Right atrium auricular region (tissue), 2 donors: Measurements from ENCODE around the gene TTLL11. TPM values are rescaled to one million over a fixed set of nuclear protein-coding genes. Genes with fewer than 3 reads are reported as not detected.

Source experiments
- DNase-seq: peaks from one replicate; pipeline ENCODE4 v3.0.0-alpha.2; 2019; ENCODE audit warnings: low spot score
- H3K27ac ChIP-seq, 2 donors: fragments of 200-600 bp; sonication (generic); 1 replicate in 1 of 2; 2 replicates in 1 of 2; pipeline ENCODE4 v1.5.1; 2016 to 2019
- H3K27me3 ChIP-seq, 2 donors: fragments of 200-600 bp; sonication (generic); one replicate each; pipeline versions ENCODE4 v1.5.1 to v1.6.0; 2017 to 2019
- H3K36me3 ChIP-seq: fragments of 200-600 bp; sonication (generic); one replicate; pipeline ENCODE4 v1.5.1; 2016
- H3K4me1 ChIP-seq, 2 donors: fragments of 200-600 bp; sonication (generic); one replicate each; pipeline versions ENCODE4 v1.5.1 to v1.6.0; 2017 to 2019
- H3K4me3 ChIP-seq, 2 donors: fragments of 200-600 bp; sonication (generic); 1 replicate in 1 of 2; 2 replicates in 1 of 2; pipeline ENCODE4 v1.5.1; 2017 to 2019; ENCODE audit warnings: mild to moderate bottlenecking in 1 of 2, moderate library complexity in 1 of 2
- H3K9me3 ChIP-seq, 2 donors: fragments of 200-600 bp; sonication (generic); one replicate each; pipeline ENCODE4 v1.5.1; 2019
- total RNA-seq, 2 donors: library from RNA; depleted of rRNA; stranded (reverse); fragments of >200 nt; gene quantifications; one replicate each; pipeline ENCODE4 v1.1.0, GENCODE V29; 2016
- TF ChIP-seq, protein P1 (sequence below), 2 donors: fragments of 200-600 bp; sonication (generic); IDR thresholded peaks; one replicate each; pipeline ENCODE4 v1.5.1; 2019; ENCODE audit warnings: antibody characterized with exemption in 2 of 2

The TTLL11 gene
- total RNA-seq, 2 donors from 2014 or later, result 5.9 to 7.8 TPM

DNA sequence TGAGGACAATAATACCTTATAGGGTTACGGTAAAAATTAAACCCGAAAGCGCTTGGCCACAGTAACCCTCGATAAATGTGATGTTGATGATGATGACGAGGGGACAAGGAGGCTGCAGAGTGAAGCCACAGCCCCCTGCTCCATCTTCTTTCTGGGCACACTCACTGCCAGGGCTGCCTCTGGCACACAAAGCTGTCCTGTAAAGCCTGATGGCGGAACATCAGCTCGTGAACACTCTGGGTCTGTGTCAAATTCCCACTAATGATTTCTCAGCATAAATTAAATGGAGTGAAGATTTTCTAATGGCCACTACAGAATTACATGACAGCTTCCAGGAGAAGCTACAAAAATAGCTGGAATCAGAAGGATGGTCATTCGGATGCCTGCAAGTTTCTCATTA is 142.2 kb downstream of the TTLL11 start:
- H3K4me1 ChIP-seq, result peaks cover 0 to 7% of the 10 kb centered on the region in 2 donors
- H3K27ac ChIP-seq, result no peak overlapping the region
- DNase-seq, result no peak
- TF ChIP-seq, protein P1, sequence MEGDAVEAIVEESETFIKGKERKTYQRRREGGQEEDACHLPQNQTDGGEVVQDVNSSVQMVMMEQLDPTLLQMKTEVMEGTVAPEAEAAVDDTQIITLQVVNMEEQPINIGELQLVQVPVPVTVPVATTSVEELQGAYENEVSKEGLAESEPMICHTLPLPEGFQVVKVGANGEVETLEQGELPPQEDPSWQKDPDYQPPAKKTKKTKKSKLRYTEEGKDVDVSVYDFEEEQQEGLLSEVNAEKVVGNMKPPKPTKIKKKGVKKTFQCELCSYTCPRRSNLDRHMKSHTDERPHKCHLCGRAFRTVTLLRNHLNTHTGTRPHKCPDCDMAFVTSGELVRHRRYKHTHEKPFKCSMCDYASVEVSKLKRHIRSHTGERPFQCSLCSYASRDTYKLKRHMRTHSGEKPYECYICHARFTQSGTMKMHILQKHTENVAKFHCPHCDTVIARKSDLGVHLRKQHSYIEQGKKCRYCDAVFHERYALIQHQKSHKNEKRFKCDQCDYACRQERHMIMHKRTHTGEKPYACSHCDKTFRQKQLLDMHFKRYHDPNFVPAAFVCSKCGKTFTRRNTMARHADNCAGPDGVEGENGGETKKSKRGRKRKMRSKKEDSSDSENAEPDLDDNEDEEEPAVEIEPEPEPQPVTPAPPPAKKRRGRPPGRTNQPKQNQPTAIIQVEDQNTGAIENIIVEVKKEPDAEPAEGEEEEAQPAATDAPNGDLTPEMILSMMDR (IDR thresholded peaks at IDR 0.05), result no peak
- H3K9me3 ChIP-seq, result no peaks in the 10 kb centered on the region
- no peak overlapping the region for H3K4me3 ChIP-seq
- no peaks in the 10 kb centered on the region for H3K27me3 ChIP-seq
- H3K36me3 ChIP-seq, result no peaks in the 10 kb centered on the region

DNA sequence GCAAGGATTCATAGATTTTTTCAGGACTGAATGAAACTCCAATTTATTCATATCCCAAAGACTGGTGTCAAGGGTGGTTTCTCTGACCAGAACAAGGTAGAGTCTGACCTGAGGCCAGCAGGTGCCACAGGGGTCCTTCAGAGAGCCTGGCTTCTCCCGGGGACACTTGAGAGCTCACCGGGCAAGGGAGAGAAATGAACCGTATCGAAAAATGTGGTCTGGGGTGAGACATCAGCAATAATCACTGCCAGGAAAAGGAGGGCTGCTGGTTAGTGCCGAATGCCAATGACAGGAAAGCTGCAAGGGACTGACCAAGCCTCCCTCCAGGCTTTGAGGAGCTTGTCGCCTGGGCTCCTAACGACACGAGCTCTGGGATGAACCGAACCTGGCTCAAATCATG is 142.7 kb downstream of the TTLL11 start:
- TF ChIP-seq, protein P1 (IDR thresholded peaks at IDR 0.05), result no peak
- Histone ChIP-seq H3K4me1 (peaks cover 0 to 7% of the 10 kb centered on the region in 2 donors), H3K9me3 (no peaks in the 10 kb centered on the region), H3K36me3 (no peaks in the 10 kb centered on the region), H3K27ac (no peak overlapping the region), H3K4me3 (no peak overlapping the region), H3K27me3 (no peaks in the 10 kb centered on the region)
- no peak for DNase-seq

DNA sequence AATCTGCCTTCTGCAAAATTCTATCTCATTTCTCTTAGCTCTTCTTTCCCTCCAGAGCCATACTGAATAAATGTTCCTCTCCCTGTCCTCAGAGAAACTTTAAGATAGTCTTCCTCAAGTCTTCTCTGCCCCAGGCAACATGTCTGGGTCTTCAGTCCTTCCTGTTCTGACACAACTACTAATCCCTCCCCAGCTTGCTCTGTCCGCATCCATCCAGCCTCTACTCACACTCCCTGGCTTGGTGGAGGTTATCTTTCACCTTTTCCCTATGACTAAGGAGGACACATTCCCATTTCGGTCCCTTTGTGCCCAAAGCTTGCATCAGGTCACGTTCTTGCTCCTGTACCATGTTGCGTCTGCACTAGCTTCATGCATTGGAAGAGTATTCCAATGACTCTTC is 143.3 kb downstream of the TTLL11 start:
- no peak overlapping the region for H3K27ac ChIP-seq
- no peak for DNase-seq
- no peaks in the 10 kb centered on the region for H3K36me3 ChIP-seq
- peaks cover 0 to 7% of the 10 kb centered on the region in 2 donors for H3K4me1 ChIP-seq
- H3K27me3 ChIP-seq, result no peaks in the 10 kb centered on the region
- TF ChIP-seq, protein P1 (IDR thresholded peaks at IDR 0.05), result no peak
- no peaks in the 10 kb centered on the region for H3K9me3 ChIP-seq
- H3K4me3 ChIP-seq, result no peak overlapping the region

DNA sequence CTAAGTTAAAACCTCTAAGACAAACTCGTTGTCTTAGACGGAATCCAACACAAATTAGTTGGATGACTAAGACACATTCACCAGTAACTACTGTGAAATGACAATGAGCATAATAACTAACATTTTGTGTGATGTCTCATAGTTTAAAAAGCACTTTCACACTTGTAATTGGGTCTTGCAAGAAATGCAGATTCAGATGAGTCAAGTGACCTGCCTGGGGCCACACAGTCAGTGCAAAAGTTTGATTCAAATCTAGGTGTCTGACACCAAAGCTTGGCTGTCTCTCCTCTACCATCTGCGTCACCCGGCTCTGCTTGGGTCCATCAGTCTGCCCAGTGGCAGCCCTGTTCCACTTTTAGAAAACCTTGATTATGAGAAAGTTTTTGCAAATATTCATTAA is 143.7 kb downstream of the TTLL11 start:
- TF ChIP-seq, protein P1 (IDR thresholded peaks at IDR 0.05), result no peak

DNA sequence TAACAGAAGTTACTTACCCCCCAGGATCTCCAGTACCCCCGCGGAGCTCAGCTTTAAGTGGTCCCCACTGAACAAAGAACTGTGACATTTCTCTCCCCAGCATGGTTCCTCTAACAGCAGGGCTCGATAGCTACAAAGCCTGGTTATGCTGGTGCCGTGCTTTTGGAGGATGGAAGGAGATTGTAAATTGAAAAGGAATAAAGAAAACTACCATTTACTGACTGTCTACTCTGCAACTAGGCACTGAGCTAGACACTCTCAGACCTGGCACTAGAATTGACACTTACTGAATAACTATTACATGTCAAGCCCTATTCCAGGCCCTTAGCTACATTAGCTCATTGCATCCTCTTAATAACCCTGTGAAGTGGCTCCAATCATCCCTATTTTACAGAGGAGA is 145.3 kb downstream of the TTLL11 start:
- Histone ChIP-seq H3K4me3 (no peak overlapping the region), H3K36me3 (no peaks in the 10 kb centered on the region), H3K4me1 (no peaks in the 10 kb centered on the region), H3K27me3 (no peaks in the 10 kb centered on the region), H3K9me3 (no peaks in the 10 kb centered on the region), H3K27ac (no peak overlapping the region)
- no peak for DNase-seq
- TF ChIP-seq, protein P1 (IDR thresholded peaks at IDR 0.05), result no peak

More for the DNA sequence above, 143.7 kb downstream of the TTLL11 start:
- no peaks in the 10 kb centered on the region for H3K27me3 ChIP-seq
- H3K4me3 ChIP-seq, result no peak overlapping the region
- no peaks in the 10 kb centered on the region for H3K36me3 ChIP-seq
- H3K4me1 ChIP-seq, result peaks cover 0 to 3% of the 10 kb centered on the region in 2 donors
- DNase-seq, result no peak
- H3K27ac ChIP-seq, result no peak overlapping the region
- no peaks in the 10 kb centered on the region for H3K9me3 ChIP-seq

DNA sequence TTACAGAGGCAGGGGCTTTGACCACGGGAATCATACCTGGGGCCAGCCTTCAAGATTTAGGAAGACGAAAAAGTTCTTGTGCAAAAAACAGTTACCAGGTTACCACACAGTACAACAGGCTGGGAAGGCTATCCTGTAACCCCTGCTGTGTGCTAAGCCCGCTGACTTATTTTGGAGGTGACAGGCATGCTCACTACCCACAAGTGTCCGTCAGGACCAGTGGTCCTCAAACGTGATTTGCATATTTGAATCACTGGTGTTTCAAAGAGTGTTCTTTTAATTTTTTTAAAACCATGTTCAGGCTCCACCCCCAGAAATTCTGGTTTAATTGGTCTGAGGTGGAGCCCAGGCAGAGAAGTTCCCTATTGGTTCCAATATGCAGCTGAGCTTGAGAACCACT is 146.6 kb downstream of the TTLL11 start:
- H3K4me1 ChIP-seq, result no peaks in the 10 kb centered on the region
- H3K27me3 ChIP-seq, result no peaks in the 10 kb centered on the region
- no peaks in the 10 kb centered on the region for H3K9me3 ChIP-seq
- no peak for DNase-seq
- TF ChIP-seq, protein P1 (IDR thresholded peaks at IDR 0.05), result no peak
- H3K4me3 ChIP-seq, result no peak overlapping the region
- no peak overlapping the region for H3K27ac ChIP-seq
- no peaks in the 10 kb centered on the region for H3K36me3 ChIP-seq
